SK-N-SH treated with all-trans-retinoic acid at 6 μM for 48 hours (cell line): Measurements from ENCODE around the gene ADCYAP1R1.

Experiments
- CSDC2 ChIP-seq: fragments of 250-450 bp; sonication (Bioruptor Pico); IDR thresholded peaks from 2 replicates; pipeline ENCODE4 v1.5.0; 2020; ENCODE audit warnings: mild to moderate bottlenecking, moderate library complexity
- ISL1 ChIP-seq: fragments of 250-450 bp; sonication (Bioruptor Pico); IDR thresholded peaks from 2 replicates; pipeline ENCODE4 v2.1.2; 2022; ENCODE audit warnings: mild to moderate bottlenecking, moderate library complexity
- PPARA ChIP-seq: fragments of 250-450 bp; sonication (Bioruptor Pico); IDR thresholded peaks from 2 replicates; pipeline ENCODE4 v1.5.0; 2020; ENCODE audit warnings: mild to moderate bottlenecking, borderline replicate concordance
- RARB ChIP-seq: fragments of 250-450 bp; sonication (Bioruptor Pico); IDR thresholded peaks from 2 replicates; pipeline ENCODE4 v1.8.0; 2021; ENCODE audit warnings: mild to moderate bottlenecking, moderate library complexity
- TOX ChIP-seq: fragments of 250-450 bp; sonication (Bioruptor Pico); IDR thresholded peaks from 2 replicates; pipeline ENCODE4 v1.8.0; 2021; ENCODE audit warnings: mild to moderate bottlenecking, moderate library complexity, borderline replicate concordance
- ZFP3 ChIP-seq: fragments of 250-450 bp; sonication (Bioruptor Pico); IDR thresholded peaks from 2 replicates; pipeline ENCODE4 v1.5.0; 2020; ENCODE audit warnings: mild to moderate bottlenecking, moderate library complexity
- TF ChIP-seq, protein P1 (sequence below): fragments of 250-450 bp; sonication (Bioruptor Pico); IDR thresholded peaks from 2 replicates; pipeline ENCODE4 v1.8.0; 2020; ENCODE audit warnings: mild to moderate bottlenecking, moderate library complexity, borderline replicate concordance
- TF ChIP-seq, protein P2 (sequence below): fragments of 250-450 bp; sonication (Bioruptor Pico); IDR thresholded peaks from 2 replicates; pipeline ENCODE4 v1.5.0; 2020; ENCODE audit warnings: mild to moderate bottlenecking, moderate library complexity

DNA sequence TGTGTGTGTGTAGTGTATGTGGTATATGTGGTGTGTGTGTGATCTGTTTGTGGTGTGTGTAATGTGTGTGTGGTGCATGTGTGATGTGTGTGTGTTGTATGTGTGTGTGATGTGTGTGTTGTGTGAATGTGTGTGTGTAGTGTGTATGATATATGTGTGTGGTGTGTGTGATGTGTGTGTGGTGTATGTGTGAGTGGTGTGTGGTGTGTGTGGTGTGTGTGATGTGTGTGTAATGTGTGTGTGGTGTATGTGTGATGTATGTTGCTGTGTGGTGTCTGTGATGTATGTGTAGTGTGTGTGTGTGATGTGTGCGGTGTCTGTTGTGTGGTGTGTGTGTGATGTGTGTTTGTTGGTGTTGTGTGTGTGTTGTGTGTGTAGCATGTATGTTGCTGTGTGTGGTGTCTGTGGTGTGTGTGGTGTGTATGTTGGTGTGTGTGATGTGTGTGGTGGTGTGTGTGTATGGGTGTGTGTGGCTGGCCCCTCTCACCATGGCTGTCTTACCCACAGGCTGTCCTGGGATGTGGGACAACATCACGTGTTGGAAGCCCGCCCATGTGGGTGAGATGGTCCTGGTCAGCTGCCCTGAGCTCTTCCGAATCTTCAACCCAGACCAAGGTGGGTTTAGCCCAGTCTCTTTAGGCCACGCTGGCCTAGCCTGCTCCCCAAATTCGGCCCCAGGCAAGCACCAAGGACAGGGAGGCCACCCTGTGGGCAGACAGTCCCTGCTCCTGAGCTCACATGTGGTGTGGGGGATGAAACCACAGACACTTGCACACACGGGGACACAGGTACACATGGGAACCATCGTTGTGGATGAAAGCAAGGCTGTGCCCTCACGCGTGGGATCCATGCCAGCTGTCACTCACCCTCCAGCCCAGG lies 25.6 kb downstream of the ADCYAP1R1 start:
- TF ChIP-seq CSDC2 (no peak), RARB (CRISPR knock-in tag) (no peak), TOX (no peak), ZFP3 (no peak), PPARA (CRISPR knock-in tag) (no peak), ISL1 (CRISPR knock-in tag) (no peak)
- TF ChIP-seq, protein P1, sequence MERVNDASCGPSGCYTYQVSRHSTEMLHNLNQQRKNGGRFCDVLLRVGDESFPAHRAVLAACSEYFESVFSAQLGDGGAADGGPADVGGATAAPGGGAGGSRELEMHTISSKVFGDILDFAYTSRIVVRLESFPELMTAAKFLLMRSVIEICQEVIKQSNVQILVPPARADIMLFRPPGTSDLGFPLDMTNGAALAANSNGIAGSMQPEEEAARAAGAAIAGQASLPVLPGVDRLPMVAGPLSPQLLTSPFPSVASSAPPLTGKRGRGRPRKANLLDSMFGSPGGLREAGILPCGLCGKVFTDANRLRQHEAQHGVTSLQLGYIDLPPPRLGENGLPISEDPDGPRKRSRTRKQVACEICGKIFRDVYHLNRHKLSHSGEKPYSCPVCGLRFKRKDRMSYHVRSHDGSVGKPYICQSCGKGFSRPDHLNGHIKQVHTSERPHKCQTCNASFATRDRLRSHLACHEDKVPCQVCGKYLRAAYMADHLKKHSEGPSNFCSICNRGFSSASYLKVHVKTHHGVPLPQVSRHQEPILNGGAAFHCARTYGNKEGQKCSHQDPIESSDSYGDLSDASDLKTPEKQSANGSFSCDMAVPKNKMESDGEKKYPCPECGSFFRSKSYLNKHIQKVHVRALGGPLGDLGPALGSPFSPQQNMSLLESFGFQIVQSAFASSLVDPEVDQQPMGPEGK (CRISPR knock-in tag): no peak
- TF ChIP-seq, protein P2, sequence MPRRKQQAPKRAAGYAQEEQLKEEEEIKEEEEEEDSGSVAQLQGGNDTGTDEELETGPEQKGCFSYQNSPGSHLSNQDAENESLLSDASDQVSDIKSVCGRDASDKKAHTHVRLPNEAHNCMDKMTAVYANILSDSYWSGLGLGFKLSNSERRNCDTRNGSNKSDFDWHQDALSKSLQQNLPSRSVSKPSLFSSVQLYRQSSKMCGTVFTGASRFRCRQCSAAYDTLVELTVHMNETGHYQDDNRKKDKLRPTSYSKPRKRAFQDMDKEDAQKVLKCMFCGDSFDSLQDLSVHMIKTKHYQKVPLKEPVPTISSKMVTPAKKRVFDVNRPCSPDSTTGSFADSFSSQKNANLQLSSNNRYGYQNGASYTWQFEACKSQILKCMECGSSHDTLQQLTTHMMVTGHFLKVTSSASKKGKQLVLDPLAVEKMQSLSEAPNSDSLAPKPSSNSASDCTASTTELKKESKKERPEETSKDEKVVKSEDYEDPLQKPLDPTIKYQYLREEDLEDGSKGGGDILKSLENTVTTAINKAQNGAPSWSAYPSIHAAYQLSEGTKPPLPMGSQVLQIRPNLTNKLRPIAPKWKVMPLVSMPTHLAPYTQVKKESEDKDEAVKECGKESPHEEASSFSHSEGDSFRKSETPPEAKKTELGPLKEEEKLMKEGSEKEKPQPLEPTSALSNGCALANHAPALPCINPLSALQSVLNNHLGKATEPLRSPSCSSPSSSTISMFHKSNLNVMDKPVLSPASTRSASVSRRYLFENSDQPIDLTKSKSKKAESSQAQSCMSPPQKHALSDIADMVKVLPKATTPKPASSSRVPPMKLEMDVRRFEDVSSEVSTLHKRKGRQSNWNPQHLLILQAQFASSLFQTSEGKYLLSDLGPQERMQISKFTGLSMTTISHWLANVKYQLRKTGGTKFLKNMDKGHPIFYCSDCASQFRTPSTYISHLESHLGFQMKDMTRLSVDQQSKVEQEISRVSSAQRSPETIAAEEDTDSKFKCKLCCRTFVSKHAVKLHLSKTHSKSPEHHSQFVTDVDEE: no peak
